NCI-H2227 (cell line): ENCODE data around the gene FAM186B.
A peak's percentile ranks its signal among the peaks of the same experiment; 100 is the strongest.

Experiments used
- DNase-seq: peaks from one replicate; lab custom pipeline; 2025; ENCODE audit not compliant: unreplicated experiment; lab: John Stamatoyannopoulos, UW

FAM186B gene

GRCh38 chr12:49568442-49569162 is 36.8 kb downstream of the FAM186B start:
- peak; percentile 7 for DNase-seq

- DNase-seq = peak; percentile 91
Observed at GRCh38 chr12:49567611-49568441, 37.6 kb downstream of the FAM186B start, which contains the start of gene MCRS1. TSS of gene MCRS1 (minus strand) at chr12:49568142. CDS start at chr12:49566731, 1,411 bp downstream.

GRCh38 chr12:49567302-49567610 is 38.2 kb downstream of the FAM186B start:
- DNase-seq = no peak

GRCh38 chr12:49566361-49566760 is 39.1 kb downstream of the FAM186B start:
- DNase-seq = no peak

GRCh38 chr12:49565406-49566265 is 39.8 kb downstream of the FAM186B start:
- no peak for DNase-seq

- DNase-seq = no peak
Observed at GRCh38 chr12:49564686-49565405, 40.6 kb downstream of the FAM186B start.

- no peak for DNase-seq
Observed at GRCh38 chr12:49563951-49564685, 41.3 kb downstream of the FAM186B start.

- DNase-seq = no peak
Observed at GRCh38 chr12:49562831-49563230, 42.6 kb downstream of the FAM186B start.

- no peak for DNase-seq
Observed at GRCh38 chr12:49562233-49562632, 43.2 kb downstream of the FAM186B start.

- no peak for DNase-seq
Observed at GRCh38 chr12:49560695-49561094, 44.7 kb downstream of the FAM186B start.

GRCh38 chr12:49559011-49559675 is 46.3 kb downstream of the FAM186B start:
- no peak for DNase-seq

GRCh38 chr12:49558526-49558925 is 46.9 kb downstream of the FAM186B start:
- no peak for DNase-seq

GRCh38 chr12:49557917-49558215 is 47.6 kb downstream of the FAM186B start:
- DNase-seq = no peak

GRCh38 chr12:49557187-49557916 is 48.1 kb downstream of the FAM186B start:
- DNase-seq = no peak

GRCh38 chr12:49556391-49557186 is 48.9 kb downstream of the FAM186B start:
- DNase-seq = no peak

- DNase-seq = no peak
Observed at GRCh38 chr12:49555631-49556390, 49.6 kb downstream of the FAM186B start.

GRCh38 chr12:49554266-49554665 is 51.2 kb downstream of the FAM186B start:
- no peak for DNase-seq
